HG03520 (cell line): ENCODE data around the gene TELO2.

Experiments used
- ATAC-seq: cut with Tn5 transposase; IDR thresholded peaks from one replicate; pipeline ENCODE4 v1.9.1; 2021; ENCODE audit warnings: mild to moderate bottlenecking, moderate library complexity; ENCODE audit not compliant: unreplicated experiment

The TELO2 gene

GRCh38 chr16:1550069-1550468, 56.9 kb downstream of the TELO2 start:
- no peak for ATAC-seq

GRCh38 chr16:1550696-1551095, 57.5 kb downstream of the TELO2 start:
- no peak for ATAC-seq

- ATAC-seq = no peak
These were observed 58.0 kb downstream of the TELO2 start for GRCh38 chr16:1551166-1551565.

GRCh38 chr16:1552129-1552528, 59.0 kb downstream of the TELO2 start:
- ATAC-seq = no peak

GRCh38 chr16:1553946-1554825, 61.0 kb downstream of the TELO2 start:
- ATAC-seq = no peak

- ATAC-seq = no peak
These were observed 61.8 kb downstream of the TELO2 start for GRCh38 chr16:1554826-1555445.

GRCh38 chr16:1556254-1556653, 63.1 kb downstream of the TELO2 start:
- ATAC-seq = no peak

- no peak for ATAC-seq
These were observed 63.9 kb downstream of the TELO2 start for GRCh38 chr16:1557074-1557473.

- no peak for ATAC-seq
These were observed 64.4 kb downstream of the TELO2 start for GRCh38 chr16:1557576-1557975.

GRCh38 chr16:1559446-1559975, 66.4 kb downstream of the TELO2 start:
- ATAC-seq = no peak
